PC-3 (cell line): Measurements from ENCODE around the gene NACC1. TPM values are rescaled to one million over a fixed set of nuclear protein-coding genes. Genes with fewer than 3 reads are reported as not detected.

Experiments
- ATAC-seq: fragments of 200-7000 bp; cut with Tn5 transposase; 2 replicates; pipeline ENCODE4 v1.9.1; 2020; ENCODE audit warnings: mild to moderate bottlenecking, moderate library complexity
- BruUV-seq: library from RNA; stranded (reverse); fragments of 400-500 nt; replicated peaks from 2 replicates; lab custom pipeline; 2021; lab: Mats Ljungman, UMichigan
- CTCF ChIA-PET: fragments of 300-600 bp; sonication (Branson Sonifier 250); formaldehyde crosslinking; loops from one replicate; lab custom pipeline; 2022; ENCODE audit warnings: antibody characterized with exemption; lab: Charles Lee
- POLR2A ChIA-PET: fragments of 300-600 bp; sonication (Branson Sonifier 250); formaldehyde crosslinking; loops from one replicate; lab custom pipeline; 2022; ENCODE audit warnings: antibody characterized with exemption; ENCODE audit not compliant: unreplicated experiment; lab: Charles Lee
- DNase-seq: peaks from one replicate; pipeline ENCODE4 v3.0.0-alpha.2; 2015
- H2AFZ ChIP-seq: fragments of 300-600 bp; sonication (generic); 2 replicates; pipeline ENCODE4 v1.6.0; 2016; ENCODE audit warnings: antibody characterized with exemption, low read length
- H3F3A ChIP-seq: fragments of 300-600 bp; sonication (generic); one replicate; pipeline ENCODE4 v1.6.0; 2017; ENCODE audit warnings: antibody characterized with exemption, low read length, control low read depth, mild to moderate bottlenecking; ENCODE audit not compliant: unreplicated experiment
- H3K27ac ChIP-seq: fragments of 300-600 bp; sonication (generic); 2 replicates; pipeline ENCODE4 v1.5.1; 2016; ENCODE audit warnings: mild to moderate bottlenecking, low read length
- H3K27me3 ChIP-seq: fragments of 300-600 bp; sonication (generic); 2 replicates; pipeline ENCODE4 v1.6.1; 2016; ENCODE audit warnings: low read length, mixed read lengths
- H3K36me3 ChIP-seq: fragments of 300-600 bp; sonication (generic); 2 replicates; pipeline ENCODE4 v1.6.1; 2016; ENCODE audit warnings: low read depth, mixed run types, low read length, mixed read lengths
- H3K4me1 ChIP-seq: fragments of 300-600 bp; sonication (generic); 2 replicates; pipeline ENCODE4 v1.5.1; 2016; ENCODE audit warnings: low read length; ENCODE audit not compliant: insufficient read depth
- H3K4me2 ChIP-seq: fragments of 300-600 bp; sonication (generic); 2 replicates; pipeline ENCODE4 v1.6.0; 2016; ENCODE audit warnings: low read length
- H3K4me3 ChIP-seq: fragments of 300-600 bp; sonication (generic); 2 replicates; pipeline ENCODE4 v1.5.1; 2016; ENCODE audit warnings: mild to moderate bottlenecking, low read length, mixed read lengths
- H3K79me2 ChIP-seq: fragments of 300-600 bp; sonication (generic); 2 replicates; pipeline ENCODE4 v1.6.1; 2017; ENCODE audit warnings: low read length, mixed read lengths
- H3K9ac ChIP-seq: fragments of 300-600 bp; sonication (generic); 2 replicates; pipeline ENCODE4 v1.6.0; 2016; ENCODE audit warnings: mild to moderate bottlenecking, low read length
- H3K9me2 ChIP-seq: fragments of 300-600 bp; sonication (generic); replicated peaks from 2 replicates; pipeline ENCODE4 v1.6.1; 2016; ENCODE audit warnings: mixed run types, low read length, mixed read lengths
- H3K9me3 ChIP-seq: fragments of 300-600 bp; sonication (generic); 2 replicates; pipeline ENCODE4 v1.6.1; 2016; ENCODE audit warnings: low read length, mixed read lengths
- H4K20me1 ChIP-seq: fragments of 300-600 bp; sonication (generic); 2 replicates; pipeline ENCODE4 v1.6.1; 2016; ENCODE audit warnings: low read length, mixed read lengths
- EZH2 ChIP-seq: fragments of 300-600 bp; sonication (generic); IDR thresholded peaks from one replicate; pipeline ENCODE4 v1.6.1; 2017; ENCODE audit warnings: antibody characterized with exemption, mild to moderate bottlenecking, low read length; ENCODE audit not compliant: unreplicated experiment
- EZH2phosphoT487 ChIP-seq: fragments of 300-600 bp; sonication (generic); IDR thresholded peaks from 2 replicates; pipeline ENCODE4 v1.6.1; 2018; ENCODE audit warnings: mild to moderate bottlenecking, antibody characterized with exemption, low read length, borderline replicate concordance
- intact Hi-C: fragments of 100-400 bp; cut with micrococcal nuclease; formaldehyde crosslinking; loops from 2 replicates; pipeline ENCODE4 v1.9.0; 2023
- total RNA-seq: library from RNA; depleted of rRNA; stranded (reverse); fragments of >200 nt; gene quantifications from 2 replicates; pipeline ENCODE4 v1.2.3, GENCODE V29; 2014
- TF ChIP-seq, protein P1 (sequence below): fragments of 300-600 bp; sonication (generic); conservative IDR thresholded peaks from 2 replicates; pipeline ENCODE4 v1.5.1; 2017; ENCODE audit warnings: antibody characterized with exemption, low read depth, mild to moderate bottlenecking, low read length

The NACC1 gene
- total RNA-seq, 1 experiment from 2014 or later, result 266 TPM

DNA sequence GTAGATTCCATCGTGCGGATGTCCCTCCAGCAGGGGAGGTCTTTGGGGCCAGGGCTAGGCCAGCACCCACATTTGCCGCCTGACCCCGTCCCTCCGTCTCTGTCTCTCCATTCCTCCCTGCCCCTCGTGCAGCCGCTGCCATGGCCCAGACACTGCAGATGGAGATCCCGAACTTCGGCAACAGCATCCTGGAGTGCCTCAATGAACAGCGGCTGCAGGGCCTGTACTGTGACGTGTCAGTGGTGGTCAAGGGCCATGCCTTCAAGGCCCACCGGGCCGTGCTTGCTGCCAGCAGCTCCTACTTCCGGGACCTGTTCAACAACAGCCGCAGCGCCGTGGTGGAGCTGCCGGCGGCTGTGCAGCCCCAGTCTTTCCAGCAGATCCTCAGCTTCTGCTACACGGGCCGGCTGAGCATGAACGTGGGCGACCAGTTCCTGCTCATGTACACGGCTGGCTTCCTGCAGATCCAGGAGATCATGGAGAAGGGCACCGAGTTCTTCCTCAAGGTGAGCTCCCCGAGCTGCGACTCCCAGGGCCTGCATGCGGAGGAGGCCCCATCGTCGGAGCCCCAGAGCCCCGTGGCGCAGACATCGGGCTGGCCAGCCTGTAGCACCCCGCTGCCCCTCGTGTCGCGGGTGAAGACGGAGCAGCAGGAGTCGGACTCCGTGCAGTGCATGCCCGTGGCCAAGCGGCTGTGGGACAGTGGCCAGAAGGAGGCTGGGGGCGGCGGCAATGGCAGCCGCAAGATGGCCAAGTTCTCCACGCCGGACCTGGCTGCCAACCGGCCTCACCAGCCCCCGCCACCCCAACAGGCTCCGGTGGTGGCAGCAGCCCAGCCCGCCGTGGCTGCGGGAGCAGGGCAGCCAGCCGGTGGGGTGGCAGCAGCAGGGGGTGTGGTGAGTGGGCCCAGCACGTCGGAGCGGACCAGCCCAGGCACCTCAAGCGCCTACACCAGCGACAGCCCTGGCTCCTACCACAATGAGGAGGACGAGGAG, 17.3 kb downstream of the NACC1 start:
- TF ChIP-seq EZH2phosphoT487, result no peak
- no peak for TF ChIP-seq EZH2
- TF ChIP-seq, protein P1, sequence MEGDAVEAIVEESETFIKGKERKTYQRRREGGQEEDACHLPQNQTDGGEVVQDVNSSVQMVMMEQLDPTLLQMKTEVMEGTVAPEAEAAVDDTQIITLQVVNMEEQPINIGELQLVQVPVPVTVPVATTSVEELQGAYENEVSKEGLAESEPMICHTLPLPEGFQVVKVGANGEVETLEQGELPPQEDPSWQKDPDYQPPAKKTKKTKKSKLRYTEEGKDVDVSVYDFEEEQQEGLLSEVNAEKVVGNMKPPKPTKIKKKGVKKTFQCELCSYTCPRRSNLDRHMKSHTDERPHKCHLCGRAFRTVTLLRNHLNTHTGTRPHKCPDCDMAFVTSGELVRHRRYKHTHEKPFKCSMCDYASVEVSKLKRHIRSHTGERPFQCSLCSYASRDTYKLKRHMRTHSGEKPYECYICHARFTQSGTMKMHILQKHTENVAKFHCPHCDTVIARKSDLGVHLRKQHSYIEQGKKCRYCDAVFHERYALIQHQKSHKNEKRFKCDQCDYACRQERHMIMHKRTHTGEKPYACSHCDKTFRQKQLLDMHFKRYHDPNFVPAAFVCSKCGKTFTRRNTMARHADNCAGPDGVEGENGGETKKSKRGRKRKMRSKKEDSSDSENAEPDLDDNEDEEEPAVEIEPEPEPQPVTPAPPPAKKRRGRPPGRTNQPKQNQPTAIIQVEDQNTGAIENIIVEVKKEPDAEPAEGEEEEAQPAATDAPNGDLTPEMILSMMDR, result no peak
- Histone ChIP-seq H3K36me3 (peaks cover 44% of the 10 kb centered on the region; the same call in 1 of the 2 replicates), H2AFZ (no peak overlapping the region), H3K4me2 (no peak overlapping the region), H4K20me1 (peaks cover 14% of the 10 kb centered on the region; the same call in 1 of the 2 replicates), H3K9me2 (no peaks in the 10 kb centered on the region), H3K4me1 (no peaks in the 10 kb centered on the region), H3F3A (peaks cover 4% of the 10 kb centered on the region), H3K9me3 (no peaks in the 10 kb centered on the region), H3K27ac (no peak overlapping the region), H3K4me3 (no peak overlapping the region), H3K9ac (no peak overlapping the region), H3K27me3 (no peaks in the 10 kb centered on the region), H3K79me2 (peaks cover 50% of the 10 kb centered on the region)
- ChIA-PET POLR2A (no interaction called here), CTCF (no interaction called here)
- ATAC-seq, result no peak
- no peak for DNase-seq
- BruUV-seq, result no TSS peak
- intact Hi-C loops, result no loop called here

DNA sequence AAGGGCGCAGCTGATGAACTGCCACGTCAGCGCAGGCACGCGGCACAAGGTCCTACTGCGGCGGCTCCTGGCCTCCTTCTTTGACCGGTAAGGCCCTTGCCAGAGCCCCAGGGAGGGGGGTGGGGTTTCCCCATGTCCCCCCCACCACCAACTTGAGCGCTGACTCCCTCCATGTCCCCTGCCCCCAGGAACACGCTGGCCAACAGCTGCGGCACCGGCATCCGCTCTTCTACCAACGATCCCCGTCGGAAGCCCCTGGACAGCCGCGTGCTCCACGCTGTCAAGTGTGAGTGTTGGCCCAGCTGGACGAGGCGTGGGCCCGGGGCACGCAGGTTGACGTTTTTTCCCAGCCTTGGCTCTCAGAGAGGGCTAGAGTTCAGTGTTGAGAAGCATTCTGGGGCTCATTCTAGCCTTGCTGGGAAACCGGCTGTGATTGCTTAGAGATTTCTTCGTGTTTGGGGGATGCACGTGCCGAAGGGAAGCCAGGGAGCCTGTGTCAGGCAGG, 19.3 kb downstream of the NACC1 start:
- TF ChIP-seq EZH2phosphoT487 (no peak), EZH2 (no peak)
- TF ChIP-seq, protein P1, result no peak
- Histone ChIP-seq H3K9me3 (no peaks in the 10 kb centered on the region), H3K4me1 (peaks cover under 1% of the 10 kb centered on the region; the same call in 1 of the 2 replicates), H3K9ac (no peak overlapping the region), H3K27ac (no peak overlapping the region), H3K36me3 (peaks cover 44% of the 10 kb centered on the region; the same call in 1 of the 2 replicates), H3K9me2 (no peaks in the 10 kb centered on the region), H3K4me3 (no peak overlapping the region), H3K27me3 (no peaks in the 10 kb centered on the region), H3K4me2 (no peak overlapping the region), H2AFZ (no peak overlapping the region), H3K79me2 (peaks cover 30% of the 10 kb centered on the region), H3F3A (peaks cover under 1% of the 10 kb centered on the region), H4K20me1 (peaks cover 4% of the 10 kb centered on the region; the same call in 1 of the 2 replicates)
- intact Hi-C loops, result no loop called here
- ATAC-seq, result no peak
- POLR2A ChIA-PET, result no interaction called here
- BruUV-seq, result no TSS peak
- CTCF ChIA-PET, result no interaction called here
- no peak for DNase-seq
